NCI-H82 treated with DMSO at 0.1 percent for 48 hours (cell line): ENCODE results near the gene NIPBL.
"Not testable (repeated sequence)": the region's sequence is repeated elsewhere in the genome, so short reads cannot be mapped to it uniquely, and the experiment has no call there.

Experiments used
- DNase-seq: peaks from one replicate; lab custom pipeline; 2025; ENCODE audit not compliant: unreplicated experiment; lab: John Stamatoyannopoulos, UW

NIPBL gene

DNA sequence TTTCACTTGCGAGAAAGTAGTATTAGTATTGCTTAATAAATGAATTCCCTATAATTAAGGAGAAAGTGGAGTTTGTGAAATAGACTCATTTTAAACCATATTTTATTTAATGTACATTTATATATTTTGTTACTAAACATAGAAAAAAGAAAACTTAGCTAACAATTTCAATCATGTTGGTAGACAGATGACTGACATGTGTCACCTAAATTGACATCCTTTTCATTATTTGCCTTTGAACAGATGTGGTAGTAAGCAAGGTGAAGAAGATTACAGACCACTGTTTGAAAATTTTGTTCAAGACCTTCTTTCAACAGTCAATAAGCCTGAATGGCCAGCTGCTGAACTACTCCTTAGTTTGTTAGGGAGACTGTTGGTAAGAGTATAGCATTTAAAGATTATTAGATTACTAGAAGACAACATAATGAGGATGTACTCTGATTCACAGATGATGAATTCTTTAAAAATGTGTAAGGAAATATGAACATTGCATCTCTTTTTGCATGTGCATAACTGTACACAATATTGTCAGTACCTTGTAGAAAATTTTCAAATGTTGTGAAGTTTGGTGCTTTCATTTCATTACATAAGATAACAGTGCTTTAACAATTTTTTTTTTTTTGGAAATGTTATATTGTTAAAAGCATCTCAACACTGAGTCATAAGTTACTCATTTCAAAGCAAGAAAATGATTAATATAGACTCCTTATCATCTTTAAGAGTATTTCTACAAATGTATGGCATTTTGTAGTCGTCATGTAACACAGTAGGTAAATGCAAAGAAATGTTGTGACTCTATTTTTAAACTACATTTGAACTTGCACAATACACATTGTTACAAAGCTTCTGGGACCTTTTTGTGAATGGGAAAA is 139.5 kb downstream of the NIPBL start:
- no peak for DNase-seq

DNA sequence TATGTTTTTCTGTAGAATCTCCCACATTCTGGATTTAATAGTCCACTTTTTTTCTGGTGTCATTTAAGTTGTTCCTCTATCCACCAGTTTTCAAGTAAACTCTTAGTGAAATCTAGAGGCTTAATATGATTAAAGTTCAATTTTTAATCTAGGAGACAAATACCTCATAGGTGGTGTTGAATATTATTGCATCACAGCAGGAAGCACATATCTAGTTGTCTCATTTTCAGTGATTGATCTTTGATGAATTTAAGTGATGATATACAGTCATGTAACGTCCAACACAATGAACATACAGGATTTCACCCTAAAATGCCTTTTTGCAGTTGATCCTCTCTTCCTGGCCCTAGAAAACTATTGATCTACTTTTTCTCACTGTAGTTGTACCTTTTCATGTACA is 152.3 kb downstream of the NIPBL start:
- DNase-seq, result no peak

DNA sequence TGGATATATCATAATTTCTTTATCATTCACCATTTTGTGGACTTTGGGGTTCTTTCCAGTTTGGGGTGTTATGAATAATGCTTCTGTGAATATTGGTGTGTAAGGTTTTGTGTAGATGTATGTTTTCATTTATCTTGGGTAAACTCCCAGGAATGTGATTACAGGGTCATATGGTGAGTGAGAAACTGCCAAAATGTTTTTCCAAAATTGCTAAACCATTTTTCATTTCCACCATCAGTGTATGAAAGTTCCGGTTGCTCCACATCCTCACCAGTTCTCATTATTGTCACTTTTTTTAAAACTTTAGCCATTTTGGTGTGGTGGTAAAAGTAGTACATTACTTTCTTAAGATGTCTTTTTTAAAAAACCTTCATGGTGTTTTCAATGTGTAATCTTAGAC is 152.9 kb downstream of the NIPBL start:
- DNase-seq, result no peak

DNA sequence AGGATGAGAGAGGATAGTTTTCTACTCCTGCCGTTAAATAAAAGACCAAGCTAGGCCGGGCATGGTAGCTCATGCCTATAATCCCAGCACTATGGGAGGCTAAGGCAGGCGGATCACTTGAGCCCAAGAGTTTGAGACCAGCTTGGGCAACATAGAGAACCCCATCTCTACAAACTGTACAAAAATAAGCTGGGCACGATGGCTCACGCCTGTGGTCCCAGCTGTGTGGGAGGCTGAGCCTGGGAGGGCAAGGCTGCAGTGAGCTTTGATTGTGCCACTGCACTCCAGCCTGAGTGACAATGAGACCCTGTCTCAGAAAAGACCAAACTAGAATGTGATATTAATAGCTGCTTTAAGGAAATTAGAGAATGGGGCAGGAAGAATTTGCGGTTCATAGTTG is 158.4 kb downstream of the NIPBL start:
- DNase-seq, result no peak

DNA sequence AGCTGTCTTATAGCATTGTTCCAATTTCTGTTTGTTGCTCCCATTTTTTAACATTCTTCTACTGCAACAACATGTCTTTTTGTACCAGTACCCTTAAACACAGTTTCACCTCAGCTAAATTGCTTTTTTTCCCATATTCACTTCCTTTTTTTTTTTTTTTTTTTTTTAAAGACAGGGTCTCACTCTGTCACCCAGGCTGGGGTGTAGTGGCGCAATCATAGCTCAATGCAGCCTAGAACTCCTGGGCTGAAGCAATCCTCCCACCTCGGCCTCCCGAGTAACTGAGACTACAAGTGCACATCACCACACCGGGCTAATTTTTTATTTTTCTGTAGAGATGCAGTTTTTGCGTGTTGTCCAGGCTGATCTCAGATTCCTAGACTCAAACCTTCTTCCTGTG is 161.3 kb downstream of the NIPBL start:
- no peak for DNase-seq

DNA sequence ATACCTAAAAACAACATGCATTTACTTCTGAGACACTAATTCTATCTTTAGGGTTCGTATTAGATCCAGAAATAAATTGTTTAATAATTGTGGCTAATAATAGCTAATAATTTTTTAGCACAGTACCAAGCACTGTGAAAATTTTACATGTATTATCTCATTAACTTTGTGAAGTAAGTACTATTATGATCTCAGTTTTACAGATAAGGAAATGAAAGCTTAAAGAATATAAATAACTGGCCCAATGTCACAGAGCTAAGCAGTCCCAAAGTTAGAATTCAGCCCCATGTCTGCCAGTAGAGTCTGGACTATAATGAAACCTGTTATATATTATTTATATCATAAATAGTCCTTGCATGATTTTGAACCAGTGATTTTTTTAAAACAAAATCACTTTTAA is 163.3 kb downstream of the NIPBL start:
- DNase-seq, result no peak

DNA sequence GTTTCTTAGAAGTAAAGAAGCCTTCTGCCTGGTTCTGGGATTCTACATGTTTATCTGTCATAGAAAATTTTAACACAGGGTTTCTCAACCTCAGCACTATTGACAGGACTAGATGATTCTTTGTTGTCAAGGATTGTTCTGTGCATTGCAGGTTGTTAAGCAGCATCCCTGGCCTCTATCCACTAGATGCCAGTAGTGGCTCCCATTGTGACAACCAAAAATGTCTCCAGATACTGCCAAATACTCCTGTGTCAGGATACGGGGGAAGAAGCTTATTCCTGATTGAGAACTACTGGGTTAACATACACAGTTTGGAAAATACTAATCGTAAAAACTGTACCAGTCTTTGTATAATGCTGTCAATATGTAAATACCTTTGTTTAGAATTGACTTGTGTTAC is 167.1 kb downstream of the NIPBL start:
- DNase-seq, result no peak

DNA sequence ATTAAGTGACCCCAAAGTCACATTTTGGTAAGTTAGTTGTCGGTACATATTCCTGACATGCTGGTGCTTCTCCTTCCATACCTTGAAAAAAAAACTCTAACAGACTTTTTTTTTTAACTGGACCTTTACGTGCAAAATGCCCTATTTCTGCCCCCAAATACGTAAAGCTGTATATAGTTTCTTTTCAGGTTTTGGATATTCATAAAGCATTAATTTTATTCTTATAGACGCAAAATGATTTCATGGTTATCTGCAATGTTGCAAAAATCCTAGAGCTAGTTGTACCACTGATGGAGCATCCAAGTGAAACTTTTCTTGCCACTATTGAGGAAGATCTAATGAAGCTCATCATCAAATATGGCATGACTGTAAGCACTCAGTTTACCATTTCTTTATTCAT is 167.6 kb downstream of the NIPBL start:
- DNase-seq, result no peak

DNA sequence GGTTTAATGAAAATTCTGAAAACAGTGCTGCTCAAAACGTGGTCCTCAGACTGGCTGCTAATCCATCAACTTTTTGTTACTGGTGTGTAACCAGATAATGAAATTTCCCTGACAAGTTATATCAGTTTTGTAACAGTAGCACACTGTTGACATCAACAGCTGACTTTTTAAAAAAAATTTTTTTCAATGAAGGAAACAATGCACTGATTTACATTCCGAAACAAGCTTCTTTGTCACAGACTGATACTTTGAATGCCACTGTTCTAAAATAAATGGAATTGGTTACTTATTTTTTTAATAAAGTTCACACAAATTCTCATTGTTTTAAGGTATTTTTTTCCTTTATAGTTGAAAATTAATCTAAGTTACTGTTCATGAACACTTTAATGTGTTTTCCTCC is 169.1 kb downstream of the NIPBL start:
- no peak for DNase-seq

DNA sequence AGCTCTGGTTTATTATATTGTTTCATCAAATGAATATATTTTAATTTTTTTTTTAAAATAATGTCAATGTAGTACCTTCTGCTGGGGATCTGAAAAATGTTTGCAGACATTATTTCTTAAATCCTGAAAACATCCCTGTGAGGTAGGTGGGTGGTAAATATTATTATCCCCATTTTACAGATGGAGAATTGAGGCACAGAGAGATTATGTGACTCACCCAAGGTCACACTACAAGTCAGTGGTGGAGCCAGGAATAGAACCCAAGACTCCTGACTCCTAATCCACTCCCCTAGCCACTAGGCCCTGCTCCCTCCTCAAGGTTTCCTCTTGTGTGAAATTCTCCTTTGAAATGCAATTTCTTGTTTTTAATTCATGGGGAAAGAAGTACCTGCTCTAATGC is 171.4 kb downstream of the NIPBL start:
- DNase-seq, result no peak

DNA sequence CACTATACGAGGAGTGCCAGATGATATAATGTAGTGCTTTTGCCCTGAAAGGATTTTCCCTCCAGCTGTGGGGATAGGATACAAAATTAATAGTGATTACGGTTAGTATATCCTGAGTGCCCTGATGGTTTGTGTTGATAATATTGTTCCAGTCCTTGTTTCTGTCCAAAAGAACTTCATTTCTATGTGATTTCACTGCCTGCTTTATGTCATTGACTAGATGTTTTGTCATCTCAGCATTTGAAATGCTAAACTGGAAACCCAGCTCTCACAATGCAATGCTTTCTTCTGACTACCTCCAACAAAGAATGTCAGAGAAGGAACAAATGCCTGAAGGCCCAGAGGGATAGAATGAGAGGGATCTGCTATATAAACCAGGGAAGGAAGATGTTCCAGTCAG is 177.8 kb downstream of the NIPBL start:
- no peak for DNase-seq

DNA sequence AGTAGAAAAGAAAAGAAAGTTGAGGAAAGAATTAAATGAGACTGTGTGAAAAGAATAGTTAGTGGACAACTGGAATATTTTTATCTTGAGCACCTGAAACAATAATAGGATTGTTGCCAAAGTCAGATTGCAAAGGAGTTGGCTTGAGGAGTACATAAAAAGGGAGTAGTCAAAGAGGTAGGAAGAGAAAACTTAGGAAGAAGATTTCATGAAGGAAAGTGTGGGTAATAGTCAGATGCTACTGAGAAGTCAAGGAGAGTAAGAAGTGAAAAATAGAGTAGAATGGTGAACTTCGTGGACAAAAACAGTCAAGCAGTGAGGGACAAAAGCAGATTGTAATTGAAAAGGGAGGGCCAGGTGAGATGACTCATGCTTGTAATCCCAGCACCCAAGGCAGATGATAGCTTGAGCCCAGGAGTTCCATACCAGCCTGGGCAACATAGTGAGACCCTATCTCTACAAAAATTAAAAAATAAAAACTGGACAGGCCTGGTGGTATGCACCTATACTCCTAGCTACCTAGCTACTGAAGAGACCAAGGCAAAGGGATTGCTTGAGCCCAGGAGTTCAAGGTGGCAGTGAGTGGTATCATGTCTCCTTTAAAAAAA is 178.9 kb downstream of the NIPBL start:
- no peak for DNase-seq

DNA sequence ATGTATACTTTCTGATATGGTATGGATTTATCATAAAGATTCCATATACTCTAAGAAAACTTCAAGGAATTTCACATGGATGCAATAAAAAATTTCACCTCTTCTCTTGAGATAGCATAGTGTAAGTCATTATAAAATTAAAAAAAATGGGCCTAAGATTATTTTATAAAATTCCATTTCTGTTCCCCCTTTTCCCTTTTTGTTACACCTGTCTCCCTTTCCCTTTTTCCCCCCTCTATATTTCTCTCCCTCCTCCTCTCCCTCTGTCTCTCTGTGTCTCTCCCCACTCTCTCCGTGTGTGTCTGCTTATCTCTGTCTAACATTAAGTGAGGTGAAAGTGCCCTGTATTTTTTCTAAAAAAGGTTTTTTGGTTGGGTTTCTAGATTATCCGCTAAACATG is 180.2 kb downstream of the NIPBL start:
- no peak for DNase-seq

DNA sequence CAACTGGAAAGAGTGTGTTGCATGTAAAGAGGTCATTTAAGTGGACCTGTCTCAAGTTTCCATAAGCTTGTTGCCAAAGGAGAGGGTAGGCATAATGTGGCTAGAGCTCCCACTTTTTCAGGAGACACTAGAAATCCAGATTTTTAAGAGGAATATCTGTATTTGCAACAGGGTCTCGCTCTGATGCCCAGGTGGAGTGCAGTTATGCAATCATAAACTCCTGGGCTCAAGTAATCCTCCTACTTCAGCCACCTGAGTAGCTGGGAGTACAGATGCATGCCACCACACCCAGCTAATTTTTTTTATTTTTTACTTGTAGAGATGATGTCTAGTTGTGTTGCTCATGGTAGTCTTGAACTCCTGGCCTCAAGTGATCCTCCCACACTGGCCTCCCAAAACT is 183.5 kb downstream of the NIPBL start:
- no peak for DNase-seq

DNA sequence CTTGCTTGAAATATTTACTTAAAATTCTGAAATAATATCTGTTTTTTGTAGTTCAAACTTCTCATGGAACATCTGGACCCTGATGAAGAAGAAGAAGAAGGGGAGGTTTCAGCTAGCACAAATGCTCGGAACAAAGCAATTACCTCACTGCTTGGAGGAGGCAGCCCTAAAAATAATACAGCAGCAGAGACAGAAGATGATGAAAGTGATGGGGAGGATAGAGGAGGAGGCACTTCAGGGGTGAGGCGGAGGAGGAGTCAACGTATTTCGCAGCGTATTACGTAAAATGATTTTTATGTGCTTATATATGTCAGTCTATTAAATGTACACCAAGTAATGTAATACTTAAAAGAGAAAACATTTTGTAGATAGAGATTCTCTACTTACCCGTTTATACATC is 187.2 kb downstream of the NIPBL start:
- no peak for DNase-seq

DNA sequence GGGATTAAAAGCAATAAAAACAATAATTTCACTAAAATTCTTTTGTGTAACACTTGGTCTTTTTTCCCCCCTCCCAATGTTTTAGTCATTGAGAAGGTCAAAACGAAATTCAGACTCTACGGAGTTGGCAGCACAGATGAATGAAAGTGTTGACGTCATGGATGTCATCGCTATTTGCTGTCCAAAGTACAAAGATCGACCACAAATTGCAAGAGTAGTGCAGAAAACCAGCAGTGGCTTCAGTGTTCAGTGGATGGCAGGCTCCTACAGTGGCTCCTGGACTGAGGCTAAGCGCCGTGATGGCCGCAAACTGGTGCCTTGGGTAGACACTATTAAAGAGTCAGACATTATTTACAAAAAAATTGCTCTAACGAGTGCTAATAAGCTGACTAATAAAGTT is 187.9 kb downstream of the NIPBL start:
- no peak for DNase-seq

DNA sequence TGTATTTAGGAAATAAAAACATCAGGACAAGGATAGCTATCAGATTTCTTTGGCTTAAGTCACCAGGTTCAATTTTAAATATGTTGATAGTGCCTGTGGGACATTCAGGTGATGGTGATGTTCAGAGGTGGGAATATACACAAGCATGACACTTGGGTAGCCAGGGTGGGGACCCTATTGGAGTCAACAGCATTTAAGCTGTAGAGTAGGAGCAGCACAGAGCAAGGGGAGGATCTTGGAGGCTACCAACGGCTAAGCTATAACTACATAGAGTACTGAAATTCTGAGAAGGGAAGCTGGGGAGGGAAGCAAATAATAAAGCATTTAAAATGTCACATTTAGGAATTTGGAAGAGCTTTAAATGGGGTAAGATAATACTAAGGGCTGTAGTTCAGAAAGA is 194.9 kb downstream of the NIPBL start:
- DNase-seq, result no peak

DNA sequence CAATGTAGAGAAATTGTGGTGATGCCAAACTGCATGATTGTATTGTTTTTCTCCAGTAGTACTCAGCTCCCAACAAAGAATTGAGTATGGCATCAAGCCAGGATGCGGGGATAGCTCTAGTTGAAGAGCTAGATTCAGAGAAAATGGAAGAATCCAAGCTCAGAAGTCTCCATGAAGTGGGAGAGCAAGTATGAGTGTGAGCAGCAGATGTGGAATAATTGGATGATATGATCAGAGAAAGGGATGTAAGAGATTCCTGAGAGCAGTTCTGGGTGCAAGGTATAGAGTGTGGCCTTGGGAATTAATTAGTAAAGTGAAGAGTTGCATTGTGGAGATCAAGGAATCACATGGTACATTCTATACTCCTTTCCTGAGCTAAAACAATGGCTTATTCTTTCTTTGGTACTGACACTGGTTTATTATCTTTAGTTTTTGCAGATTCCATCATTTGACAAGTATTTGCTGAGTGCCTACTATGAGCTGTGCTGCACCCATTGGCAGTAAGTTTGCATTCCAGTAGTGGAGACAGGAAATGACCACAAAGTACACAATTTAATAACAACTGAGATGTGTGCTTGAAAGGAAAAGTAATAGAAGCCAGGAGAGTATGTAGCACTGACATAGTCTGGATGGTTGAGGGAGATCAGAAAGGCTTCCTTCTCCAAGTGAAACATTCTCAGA is 195.5 kb downstream of the NIPBL start:
- DNase-seq, result no peak

DNA sequence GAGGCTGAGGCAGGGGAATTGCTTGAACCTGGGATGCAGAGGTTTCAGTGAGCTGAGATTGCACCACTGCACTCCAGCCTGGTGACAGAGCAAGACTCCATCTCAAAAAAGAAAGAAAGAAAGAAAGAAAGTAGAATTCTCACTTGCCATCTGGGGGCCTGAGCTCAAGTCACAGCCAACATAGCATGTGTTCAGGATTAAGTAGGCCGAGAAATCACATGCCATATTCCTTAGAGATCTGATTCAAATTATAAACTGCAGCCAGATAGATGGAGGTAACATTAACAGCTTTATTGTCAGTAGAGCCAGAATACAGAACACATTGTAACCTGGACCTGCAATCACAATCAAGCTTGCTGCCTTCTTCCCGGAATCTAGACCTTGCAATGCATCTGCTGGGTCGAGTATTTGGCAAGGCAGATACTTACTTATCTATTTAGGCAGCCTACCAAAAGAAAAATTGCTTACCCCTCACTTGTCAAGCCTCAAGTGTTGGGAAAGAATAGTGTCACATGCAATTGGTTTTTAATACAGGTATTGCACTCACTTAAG is 198.9 kb downstream of the NIPBL start:
- DNase-seq, result no peak

DNA sequence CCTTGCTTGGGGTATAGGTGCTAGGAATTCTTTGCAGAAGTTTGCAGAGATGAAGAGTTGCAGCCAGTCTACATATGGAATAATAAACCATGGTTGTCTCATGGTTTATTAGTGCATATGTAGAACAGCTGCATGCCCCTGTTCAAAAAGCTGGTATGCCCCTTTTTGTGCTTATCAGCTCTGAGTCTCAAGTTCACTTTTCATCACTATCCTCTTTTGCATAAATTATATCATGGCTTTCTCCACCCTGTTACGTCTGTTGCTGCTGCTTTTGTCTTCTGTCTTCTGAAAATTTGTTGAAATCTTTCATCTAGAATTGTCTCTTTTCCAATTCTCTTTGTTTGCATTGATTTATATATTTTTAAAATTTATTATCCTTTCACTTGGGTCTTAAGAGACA is 200.6 kb downstream of the NIPBL start:
- no peak for DNase-seq

DNA sequence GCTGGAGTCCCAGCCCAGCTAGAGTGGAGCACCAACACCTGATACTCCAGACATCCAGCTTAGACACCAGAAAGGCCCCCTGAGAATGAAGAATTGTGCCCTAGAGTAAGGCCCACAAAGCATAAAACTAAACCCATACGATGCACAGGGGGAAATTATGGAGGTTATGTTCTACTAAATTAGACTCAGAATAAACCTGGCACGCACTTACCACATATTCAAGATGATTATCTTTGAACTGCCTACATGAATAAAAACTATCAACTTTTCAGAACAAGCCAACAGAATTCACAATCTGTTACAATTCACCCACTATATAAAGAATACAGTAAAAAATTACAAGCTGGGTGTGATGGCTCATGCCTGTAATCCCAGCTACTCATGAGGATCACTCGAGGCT is 204.1 kb downstream of the NIPBL start:
- DNase-seq, result no peak

DNA sequence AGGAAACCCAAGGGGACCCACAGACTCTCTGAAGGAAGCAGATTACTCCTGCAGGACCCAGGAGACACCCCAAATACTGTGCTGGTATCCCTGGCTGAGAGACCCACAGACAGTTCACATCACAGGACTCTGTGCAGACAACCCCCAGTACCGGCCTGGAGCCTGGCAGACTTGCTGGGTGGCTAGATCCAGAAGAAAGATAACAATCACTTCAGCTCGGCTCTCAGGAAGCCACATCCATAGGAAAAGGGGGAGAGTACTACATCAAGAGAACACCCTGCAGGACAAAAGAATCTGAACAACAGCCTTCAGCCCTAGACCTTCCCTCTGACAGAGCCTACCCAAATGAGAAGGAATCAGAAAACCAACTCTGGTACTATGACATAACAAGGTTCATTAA is 206.4 kb downstream of the NIPBL start:
- not testable (repeated sequence) for DNase-seq
